ENCODE measurements around the gene FKBP4.
"Not testable (repeated sequence)": the region's sequence is repeated elsewhere in the genome, so short reads cannot be mapped to it uniquely, and the experiment has no call there.

The FKBP4 gene

DNA sequence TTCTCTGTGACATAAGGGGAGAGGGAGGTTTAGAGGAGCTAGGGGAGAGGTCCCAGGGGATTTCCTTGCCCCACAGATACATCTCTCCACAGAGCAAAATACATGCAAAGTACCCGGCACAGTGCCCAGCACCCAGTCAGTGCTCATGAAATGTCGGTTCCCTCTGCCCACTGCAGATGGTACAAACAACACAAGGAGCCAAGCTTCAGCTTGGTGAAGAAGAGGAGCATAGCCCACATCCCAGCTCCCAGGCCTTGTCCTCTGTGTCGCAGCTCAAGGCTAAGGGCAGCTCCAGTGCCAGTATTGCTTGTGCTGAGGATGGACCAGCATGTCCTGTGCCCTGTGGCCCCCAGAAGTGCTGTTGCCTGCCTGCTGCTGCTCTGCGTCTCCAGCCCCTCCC, 35.0 kb upstream of the FKBP4 start:
- Histone ChIP-seq H3K4me3 (ENCODE audit: low read length) (no peak overlapping the region), H3K27ac (ENCODE audit: low read length) (no peak overlapping the region), H3K27me3 (ENCODE audit: control insufficient read depth, insufficient read depth, low read length) (no peaks in the 10 kb centered on the region), H3K9me3 (ENCODE audit: control insufficient read depth, insufficient read depth, low read length) (no peaks in the 10 kb centered on the region), H3K4me1 (ENCODE audit: control insufficient read depth, insufficient read depth, low read length) (peaks cover 5% of the 10 kb centered on the region), H3K36me3 (ENCODE audit: control insufficient read depth, insufficient read depth, low read length) (no peaks in the 10 kb centered on the region)
- no peak for DNase-seq (ENCODE audit: low read depth, low spot score)
- WGBS (ENCODE audit: insufficient coverage, insufficient read length): no CpG with 5 or more reads among the region's 4 CpGs

DNA sequence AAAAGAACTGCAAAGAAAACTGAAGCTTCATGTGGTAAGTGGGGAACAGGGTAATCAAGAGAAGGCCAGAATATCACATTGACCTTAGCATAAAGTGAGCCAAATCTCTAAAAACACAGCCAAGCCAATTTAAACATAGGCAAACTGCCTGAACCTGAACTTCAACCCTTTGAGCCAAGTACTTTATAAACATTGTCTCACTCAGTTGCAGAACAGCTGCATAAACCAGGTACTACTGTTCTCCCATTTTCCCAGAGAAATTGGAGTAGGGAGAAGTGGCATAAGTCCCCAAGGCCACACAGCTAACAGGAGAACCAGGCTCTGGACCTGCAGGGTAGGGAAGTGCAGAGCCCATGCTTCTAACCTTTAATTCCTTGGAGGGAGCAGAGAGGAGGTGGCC, 30.4 kb upstream of the FKBP4 start:
- peaks cover 3% of the 10 kb centered on the region for H3K4me1 ChIP-seq (ENCODE audit: control insufficient read depth, insufficient read depth, low read length)
- no peaks in the 10 kb centered on the region for H3K27me3 ChIP-seq (ENCODE audit: control insufficient read depth, insufficient read depth, low read length)
- H3K27ac ChIP-seq (ENCODE audit: low read length): no peak overlapping the region
- H3K36me3 ChIP-seq (ENCODE audit: control insufficient read depth, insufficient read depth, low read length): no peaks in the 10 kb centered on the region
- no peak for DNase-seq (ENCODE audit: low read depth, low spot score)
- H3K4me3 ChIP-seq (ENCODE audit: low read length): no peak overlapping the region
- no peaks in the 10 kb centered on the region for H3K9me3 ChIP-seq (ENCODE audit: control insufficient read depth, insufficient read depth, low read length)

DNA sequence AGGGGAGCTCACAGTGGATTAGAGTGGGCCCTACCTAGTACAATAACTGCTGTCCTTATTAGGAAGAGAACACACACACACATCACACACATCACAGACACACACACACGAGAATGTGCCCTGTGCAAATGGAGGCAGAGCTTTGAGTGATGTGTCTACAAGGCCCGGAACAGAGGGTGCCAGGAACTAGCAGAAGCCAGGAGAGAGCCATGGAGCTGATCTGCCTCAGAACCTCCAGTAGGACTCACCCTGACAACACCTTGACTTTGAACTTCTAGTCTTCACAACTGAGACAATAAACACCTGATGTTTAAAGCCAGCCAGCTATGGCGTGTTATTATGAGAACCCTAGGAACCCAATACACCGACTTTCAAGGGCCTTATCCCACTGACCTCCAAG, 29.7 kb upstream of the FKBP4 start:
- no peaks in the 10 kb centered on the region for H3K9me3 ChIP-seq (ENCODE audit: control insufficient read depth, insufficient read depth, low read length)
- WGBS (ENCODE audit: insufficient coverage, insufficient read length): no CpG with 5 or more reads among the region's 4 CpGs
- peaks cover under 1% of the 10 kb centered on the region; the same call in 1 of the 2 replicates for H3K4me1 ChIP-seq (ENCODE audit: control insufficient read depth, insufficient read depth, low read length)
- no peak for DNase-seq (ENCODE audit: low read depth, low spot score)
- H3K27ac ChIP-seq (ENCODE audit: low read length): no peak overlapping the region
- H3K4me3 ChIP-seq (ENCODE audit: low read length): no peak overlapping the region
- no peaks in the 10 kb centered on the region for H3K36me3 ChIP-seq (ENCODE audit: control insufficient read depth, insufficient read depth, low read length)
- H3K27me3 ChIP-seq (ENCODE audit: control insufficient read depth, insufficient read depth, low read length): no peaks in the 10 kb centered on the region

- Histone ChIP-seq H3K27ac (ENCODE audit: low read length) (no peak overlapping the region), H3K9me3 (ENCODE audit: control insufficient read depth, insufficient read depth, low read length) (no peaks in the 10 kb centered on the region), H3K4me1 (ENCODE audit: control insufficient read depth, insufficient read depth, low read length) (no peaks in the 10 kb centered on the region), H3K36me3 (ENCODE audit: control insufficient read depth, insufficient read depth, low read length) (no peaks in the 10 kb centered on the region), H3K4me3 (ENCODE audit: low read length) (no peak overlapping the region), H3K27me3 (ENCODE audit: control insufficient read depth, insufficient read depth, low read length) (no peaks in the 10 kb centered on the region)
- DNase-seq (ENCODE audit: low read depth, low spot score): no peak
- no CpG with 5 or more reads among the region's 6 CpGs for WGBS (ENCODE audit: insufficient coverage, insufficient read length)
Observed at GRCh38 chr12:2765608-2766007, 29.2 kb upstream of the FKBP4 start.

- WGBS (ENCODE audit: insufficient coverage, insufficient read length): no CpG with 5 or more reads among the region's 10 CpGs
- Histone ChIP-seq H3K27ac (ENCODE audit: low read length) (no peak overlapping the region), H3K4me3 (ENCODE audit: low read length) (no peak overlapping the region), H3K27me3 (ENCODE audit: control insufficient read depth, insufficient read depth, low read length) (no peaks in the 10 kb centered on the region), H3K4me1 (ENCODE audit: control insufficient read depth, insufficient read depth, low read length) (no peaks in the 10 kb centered on the region), H3K9me3 (ENCODE audit: control insufficient read depth, insufficient read depth, low read length) (no peaks in the 10 kb centered on the region), H3K36me3 (ENCODE audit: control insufficient read depth, insufficient read depth, low read length) (no peaks in the 10 kb centered on the region)
- DNase-seq (ENCODE audit: low read depth, low spot score): no peak
Observed at GRCh38 chr12:2768224-2768961, 26.4 kb upstream of the FKBP4 start.

- H3K36me3 ChIP-seq (ENCODE audit: control insufficient read depth, insufficient read depth, low read length): no peaks in the 10 kb centered on the region
- no peaks in the 10 kb centered on the region for H3K27me3 ChIP-seq (ENCODE audit: control insufficient read depth, insufficient read depth, low read length)
Observed at GRCh38 chr12:2769866-2770533, 24.8 kb upstream of the FKBP4 start.

DNA sequence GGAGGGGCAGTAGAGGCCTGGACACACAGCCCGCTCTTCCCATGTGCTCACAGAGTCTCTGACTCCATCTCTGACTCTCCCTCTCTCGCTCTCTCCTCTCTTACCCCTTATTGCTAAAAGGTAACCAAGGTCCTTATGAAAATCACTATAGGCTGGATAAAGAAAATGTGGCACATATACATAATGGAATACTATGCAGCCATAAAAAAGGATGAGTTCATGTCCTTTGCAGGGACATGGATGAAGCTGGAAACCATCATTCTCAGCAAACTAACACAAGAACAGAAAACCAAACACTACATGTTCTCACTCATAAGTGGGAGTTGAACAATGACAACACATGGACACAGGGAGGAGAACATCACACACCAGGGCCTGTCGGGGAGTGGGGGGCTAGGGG, 24.2 kb upstream of the FKBP4 start:
- not testable (repeated sequence) for H3K4me3 ChIP-seq (ENCODE audit: low read length); H3K27ac ChIP-seq (ENCODE audit: low read length); DNase-seq (ENCODE audit: low read depth, low spot score); H3K9me3 ChIP-seq (ENCODE audit: control insufficient read depth, insufficient read depth, low read length); H3K36me3 ChIP-seq (ENCODE audit: control insufficient read depth, insufficient read depth, low read length); H3K4me1 ChIP-seq (ENCODE audit: control insufficient read depth, insufficient read depth, low read length); H3K27me3 ChIP-seq (ENCODE audit: control insufficient read depth, insufficient read depth, low read length)
- no CpG with 5 or more reads among the region's 3 CpGs for WGBS (ENCODE audit: insufficient coverage, insufficient read length)

More at GRCh38 chr12:2769866-2770533, 24.8 kb upstream of the FKBP4 start:
- Histone ChIP-seq H3K4me3 (ENCODE audit: low read length) (no peak overlapping the region), H3K27ac (ENCODE audit: low read length) (no peak overlapping the region), H3K9me3 (ENCODE audit: control insufficient read depth, insufficient read depth, low read length) (no peaks in the 10 kb centered on the region), H3K4me1 (ENCODE audit: control insufficient read depth, insufficient read depth, low read length) (no peaks in the 10 kb centered on the region)
- DNase-seq (ENCODE audit: low read depth, low spot score): no peak
- WGBS (ENCODE audit: insufficient coverage, insufficient read length): no CpG with 5 or more reads among the region's 11 CpGs

DNA sequence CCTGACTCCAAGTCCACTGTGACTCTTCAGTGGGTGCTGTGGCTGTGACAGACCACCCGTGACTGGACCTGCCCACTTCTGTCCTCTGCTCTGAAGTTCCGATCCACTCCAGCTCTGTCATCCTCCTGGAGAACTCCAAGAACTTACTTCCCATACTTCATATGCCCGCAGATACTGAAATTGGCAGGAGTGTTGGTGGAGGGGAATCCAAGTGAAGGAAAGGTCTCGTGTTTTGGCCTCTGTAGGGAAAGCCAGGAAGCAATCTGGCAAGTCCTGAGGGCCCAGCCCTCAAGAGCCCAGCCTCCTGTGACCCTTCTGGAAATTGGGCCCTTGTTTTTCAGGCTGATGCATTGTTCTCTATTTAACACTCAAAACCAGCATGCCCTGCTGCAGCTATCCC, 22.4 kb upstream of the FKBP4 start:
- no CpG with 5 or more reads among the region's 4 CpGs for WGBS (ENCODE audit: insufficient coverage, insufficient read length)
- no peak for DNase-seq (ENCODE audit: low read depth, low spot score)

DNA sequence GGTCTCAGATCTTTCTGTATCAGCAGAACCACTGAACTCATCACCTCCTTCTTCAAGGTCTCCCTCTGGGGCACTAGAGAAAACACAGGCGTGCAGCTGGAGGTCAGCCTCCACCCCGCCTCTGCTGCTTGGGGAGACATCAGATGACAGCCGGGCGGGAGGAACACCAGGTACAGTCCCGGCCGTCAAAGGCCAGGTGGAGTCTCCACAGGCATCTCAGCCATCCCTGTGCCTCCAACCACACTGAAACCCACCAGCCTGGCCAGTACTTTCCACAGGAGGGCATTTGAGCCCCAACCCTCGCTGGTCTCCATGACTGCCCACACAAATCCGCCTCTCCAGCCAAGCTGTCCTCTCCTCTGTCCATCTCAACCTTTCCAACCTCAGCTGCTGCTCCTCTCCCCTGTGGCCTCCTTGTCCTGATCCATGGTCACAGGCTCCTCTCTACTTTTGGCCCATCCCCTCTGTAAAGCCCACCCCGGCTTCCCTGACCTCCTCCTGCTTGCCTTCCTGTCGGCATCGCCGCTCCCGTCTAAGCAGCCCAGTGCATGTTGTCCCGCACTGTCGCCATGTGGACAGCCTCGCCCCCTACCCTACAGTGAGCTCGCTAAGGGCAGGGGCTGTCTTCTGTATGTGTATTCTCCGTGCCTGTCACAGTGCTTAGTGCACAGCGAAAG, 21.4 kb upstream of the FKBP4 start:
- WGBS (ENCODE audit: insufficient coverage, insufficient read length): no CpG with 5 or more reads among the region's 19 CpGs
- no peaks in the 10 kb centered on the region for H3K36me3 ChIP-seq (ENCODE audit: control insufficient read depth, insufficient read depth, low read length)
- no peaks in the 10 kb centered on the region for H3K4me1 ChIP-seq (ENCODE audit: control insufficient read depth, insufficient read depth, low read length)
- H3K27ac ChIP-seq (ENCODE audit: low read length): no peak overlapping the region
- no peaks in the 10 kb centered on the region for H3K27me3 ChIP-seq (ENCODE audit: control insufficient read depth, insufficient read depth, low read length)
- DNase-seq (ENCODE audit: low read depth, low spot score): no peak
- H3K4me3 ChIP-seq (ENCODE audit: low read length): no peak overlapping the region
- no peaks in the 10 kb centered on the region for H3K9me3 ChIP-seq (ENCODE audit: control insufficient read depth, insufficient read depth, low read length)

More for the DNA sequence above, 22.4 kb upstream of the FKBP4 start:
- H3K4me1 ChIP-seq (ENCODE audit: control insufficient read depth, insufficient read depth, low read length): no peaks in the 10 kb centered on the region
- no peaks in the 10 kb centered on the region for H3K9me3 ChIP-seq (ENCODE audit: control insufficient read depth, insufficient read depth, low read length)
- H3K36me3 ChIP-seq (ENCODE audit: control insufficient read depth, insufficient read depth, low read length): no peaks in the 10 kb centered on the region
- no peak overlapping the region for H3K4me3 ChIP-seq (ENCODE audit: low read length)
- H3K27me3 ChIP-seq (ENCODE audit: control insufficient read depth, insufficient read depth, low read length): no peaks in the 10 kb centered on the region
- H3K27ac ChIP-seq (ENCODE audit: low read length): no peak overlapping the region

DNA sequence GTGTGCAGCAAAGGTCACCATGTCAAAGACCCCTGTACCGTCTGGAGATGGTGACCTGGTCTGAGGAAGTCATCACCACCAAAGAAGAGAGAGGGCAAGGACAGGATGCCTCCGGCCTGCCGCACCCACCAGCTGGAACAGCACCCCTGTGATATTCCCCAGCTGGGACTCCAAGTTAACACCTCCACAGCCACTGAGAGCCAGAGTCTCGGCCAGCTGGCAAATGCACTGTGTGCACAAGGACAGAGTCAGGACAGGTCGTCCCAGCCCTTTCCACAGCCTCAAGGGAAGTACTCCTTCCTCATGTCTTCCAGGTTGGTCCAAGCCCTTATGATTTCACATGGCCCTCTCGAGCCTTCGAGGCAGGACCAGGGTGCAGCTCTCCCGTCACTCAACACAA, 19.3 kb upstream of the FKBP4 start:
- DNase-seq (ENCODE audit: low read depth, low spot score): no peak
- no peaks in the 10 kb centered on the region for H3K9me3 ChIP-seq (ENCODE audit: control insufficient read depth, insufficient read depth, low read length)
- WGBS (ENCODE audit: insufficient coverage, insufficient read length): no CpG with 5 or more reads among the region's 8 CpGs
- no peaks in the 10 kb centered on the region for H3K4me1 ChIP-seq (ENCODE audit: control insufficient read depth, insufficient read depth, low read length)
- H3K4me3 ChIP-seq (ENCODE audit: low read length): no peak overlapping the region
- no peaks in the 10 kb centered on the region for H3K27me3 ChIP-seq (ENCODE audit: control insufficient read depth, insufficient read depth, low read length)
- no peaks in the 10 kb centered on the region for H3K36me3 ChIP-seq (ENCODE audit: control insufficient read depth, insufficient read depth, low read length)
- H3K27ac ChIP-seq (ENCODE audit: low read length): no peak overlapping the region

Data from iPS DF 6.9 (cell line).